ENCODE data around the gene RGL1. TPM values are rescaled to one million over a fixed set of nuclear protein-coding genes. Genes with fewer than 3 reads are reported as not detected.

RGL1 gene
- total RNA-seq, 1 donor from 2014 or later: 15.0 TPM

GRCh38 chr1:183884526-183884925, 79.6 kb downstream of the RGL1 start:
- no peak overlapping the region for H3K27ac Mint-ChIP-seq
- Histone ChIP-seq H3K27me3 (no peaks in the 10 kb centered on the region), H3K4me1 (peaks cover 12% of the 10 kb centered on the region), H3K9me3 (ENCODE audit: low read depth) (no peaks in the 10 kb centered on the region), H3K9ac (no peak overlapping the region), H3K79me2 (ENCODE audit: low read depth) (no peaks in the 10 kb centered on the region), H3F3A (ENCODE audit: low read depth) (no peaks in the 10 kb centered on the region), H3K4me3 (no peak overlapping the region), H3K27ac (no peak overlapping the region), H2AFZ (replicated peaks) (no peak overlapping the region), H3K4me2 (no peak overlapping the region), H4K20me1 (ENCODE audit: low read depth) (no peaks in the 10 kb centered on the region), H3K36me3 (no peaks in the 10 kb centered on the region)
- TF ChIP-seq CTCF (IDR thresholded peaks at IDR 0.05) (no peak), EZH2 (IDR thresholded peaks at IDR 0.05) (no peak), EZH2phosphoT487 (IDR thresholded peaks at IDR 0.05) (no peak)
- H3K9me3 Mint-ChIP-seq: no peaks in the 10 kb centered on the region
- no peaks in the 10 kb centered on the region for H3K27me3 Mint-ChIP-seq (ENCODE audit: insufficient read depth, low read depth)
- peaks cover 26% of the 10 kb centered on the region for H3K4me1 Mint-ChIP-seq
- DNase-seq (ENCODE audit: low spot score): no peak
- H3K4me3 Mint-ChIP-seq: no peak overlapping the region
- H3K36me3 Mint-ChIP-seq: peaks cover 64% of the 10 kb centered on the region

GRCh38 chr1:183885142-183885735, 80.3 kb downstream of the RGL1 start:
- no peaks in the 10 kb centered on the region for H3F3A ChIP-seq (ENCODE audit: low read depth)
- no peak overlapping the region for H3K4me3 ChIP-seq
- peaks cover 19% of the 10 kb centered on the region for H3K4me1 Mint-ChIP-seq
- no peak overlapping the region for H3K27ac ChIP-seq
- no peaks in the 10 kb centered on the region for H3K27me3 Mint-ChIP-seq (ENCODE audit: insufficient read depth, low read depth)
- peaks cover 12% of the 10 kb centered on the region for H3K4me1 ChIP-seq
- no peak overlapping the region for H3K27ac Mint-ChIP-seq
- no peaks in the 10 kb centered on the region for H3K36me3 ChIP-seq
- H3K9ac ChIP-seq: no peak overlapping the region
- H3K9me3 Mint-ChIP-seq: no peaks in the 10 kb centered on the region
- H3K27me3 ChIP-seq: no peaks in the 10 kb centered on the region
- no peak overlapping the region for H3K4me2 ChIP-seq
- H3K9me3 ChIP-seq (ENCODE audit: low read depth): no peaks in the 10 kb centered on the region
- no peak for DNase-seq (ENCODE audit: low spot score)
- H2AFZ ChIP-seq (replicated peaks): no peak overlapping the region
- no peak for TF ChIP-seq EZH2phosphoT487 (IDR thresholded peaks at IDR 0.05)
- TF ChIP-seq CTCF (IDR thresholded peaks at IDR 0.05): peak; percentile 4
- TF ChIP-seq EZH2 (IDR thresholded peaks at IDR 0.05): no peak
- no peak overlapping the region for H3K4me3 Mint-ChIP-seq
- H4K20me1 ChIP-seq (ENCODE audit: low read depth): no peaks in the 10 kb centered on the region
- no peaks in the 10 kb centered on the region for H3K79me2 ChIP-seq (ENCODE audit: low read depth)
- peaks cover 67% of the 10 kb centered on the region for H3K36me3 Mint-ChIP-seq

- H3K9ac ChIP-seq: no peak overlapping the region
- peaks cover 64% of the 10 kb centered on the region for H3K36me3 Mint-ChIP-seq
- H3K27me3 ChIP-seq: no peaks in the 10 kb centered on the region
- H3K9me3 ChIP-seq (ENCODE audit: low read depth): no peaks in the 10 kb centered on the region
- no peak overlapping the region for H2AFZ ChIP-seq (replicated peaks)
- no peaks in the 10 kb centered on the region for H3K27me3 Mint-ChIP-seq (ENCODE audit: insufficient read depth, low read depth)
- H3K4me3 ChIP-seq: no peak overlapping the region
- no peak overlapping the region for H3K4me3 Mint-ChIP-seq
- no peak for DNase-seq (ENCODE audit: low spot score)
- no peaks in the 10 kb centered on the region for H3K79me2 ChIP-seq (ENCODE audit: low read depth)
- no peak for TF ChIP-seq EZH2 (IDR thresholded peaks at IDR 0.05)
- TF ChIP-seq CTCF (IDR thresholded peaks at IDR 0.05): no peak
- TF ChIP-seq EZH2phosphoT487 (IDR thresholded peaks at IDR 0.05): no peak
- H3K9me3 Mint-ChIP-seq: no peaks in the 10 kb centered on the region
- H3K27ac ChIP-seq: no peak overlapping the region
- H3K36me3 ChIP-seq: no peaks in the 10 kb centered on the region
- H3K27ac Mint-ChIP-seq: no peak overlapping the region
- H4K20me1 ChIP-seq (ENCODE audit: low read depth): no peaks in the 10 kb centered on the region
- H3K4me1 ChIP-seq: peaks cover 12% of the 10 kb centered on the region
- no peak overlapping the region for H3K4me2 ChIP-seq
- H3F3A ChIP-seq (ENCODE audit: low read depth): no peaks in the 10 kb centered on the region
- peaks cover 12% of the 10 kb centered on the region for H3K4me1 Mint-ChIP-seq
Observed at GRCh38 chr1:183886083-183886828, 81.3 kb downstream of the RGL1 start.
